Mesenchymal stem cell (in vitro differentiated cells and primary cell): ENCODE results near the gene THG1L.

Experiments
- DNase-seq: peaks from one replicate; pipeline ENCODE4 v3.0.0-alpha.2; 2013
- H2AFZ ChIP-seq: one replicate; pipeline ENCODE4 v1.6.1; 2013; ENCODE audit warnings: low read depth, mild to moderate bottlenecking, control low read depth, inconsistent platforms, low read length, moderate library complexity
- H2AK5ac ChIP-seq: 2 replicates; pipeline ENCODE4 v1.6.1; 2013; ENCODE audit warnings: low read length, moderate library complexity, mild to moderate bottlenecking, inconsistent platforms; ENCODE audit not compliant: severe bottlenecking
- H2BK120ac ChIP-seq: one replicate; pipeline ENCODE4 v1.6.1; 2013; ENCODE audit warnings: low read depth, mild to moderate bottlenecking, inconsistent platforms, low read length, moderate library complexity
- H2BK12ac ChIP-seq, 2 experiments: one replicate each; pipeline ENCODE4 v1.6.1; 2013; ENCODE audit warnings: inconsistent platforms in 2 of 2, low read length in 2 of 2, mild to moderate bottlenecking in 2 of 2, moderate library complexity in 2 of 2, control low read depth in 1 of 2
- H2BK15ac ChIP-seq: one replicate; pipeline ENCODE4 v1.6.1; 2013; ENCODE audit warnings: mild to moderate bottlenecking, low read depth, inconsistent platforms; ENCODE audit not compliant: poor library complexity, severe bottlenecking
- H2BK5ac ChIP-seq: 2 replicates; pipeline ENCODE4 v1.6.1; 2013; ENCODE audit warnings: low read depth, mild to moderate bottlenecking, low read length, control low read depth, inconsistent platforms; ENCODE audit not compliant: poor library complexity, severe bottlenecking
- H3K14ac ChIP-seq, 2 experiments: one replicate each; pipeline ENCODE4 v1.6.1; 2013; ENCODE audit warnings: inconsistent platforms in 2 of 2, low read length in 2 of 2, control low read depth in 1 of 2, mild to moderate bottlenecking in 1 of 2, moderate library complexity in 1 of 2
- H3K18ac ChIP-seq, 2 experiments: one replicate each; pipeline ENCODE4 v1.6.1; 2013; ENCODE audit warnings: inconsistent platforms in 2 of 2, low read length in 2 of 2, control low read depth in 1 of 2, low read depth in 1 of 2, mild to moderate bottlenecking in 1 of 2
- H3K23ac ChIP-seq, 2 experiments: one replicate each; pipeline ENCODE4 v1.6.1; 2013; ENCODE audit warnings: inconsistent platforms in 2 of 2, low read length in 2 of 2, mild to moderate bottlenecking in 2 of 2, moderate library complexity in 2 of 2, control low read depth in 1 of 2
- H3K27ac ChIP-seq: 2 replicates; pipeline ENCODE4 v1.5.1; 2013; ENCODE audit warnings: mild to moderate bottlenecking, moderate library complexity, low read length, control low read depth, inconsistent platforms; ENCODE audit not compliant: poor library complexity, severe bottlenecking
- H3K27me3 ChIP-seq, 2 experiments: 2 replicates each; pipeline versions ENCODE4 v1.6.1 to v1.7.0; 2013; ENCODE audit warnings: low read length in 2 of 2, mild to moderate bottlenecking in 2 of 2, moderate library complexity in 2 of 2, control low read depth in 1 of 2, inconsistent platforms in 1 of 2; ENCODE audit not compliant: control insufficient read depth in 1 of 2, insufficient read depth in 1 of 2
- H3K36me3 ChIP-seq, 2 experiments: 2 replicates each; pipeline versions ENCODE4 v1.6.1 to v1.7.0; 2013; ENCODE audit warnings: low read length in 2 of 2, control low read depth in 1 of 2, inconsistent platforms in 1 of 2, low read depth in 1 of 2, mild to moderate bottlenecking in 1 of 2; ENCODE audit not compliant: insufficient read depth in 2 of 2, control insufficient read depth in 1 of 2
- H3K4ac ChIP-seq, 2 experiments: one replicate each; pipeline ENCODE4 v1.6.1; 2013; ENCODE audit warnings: inconsistent platforms in 2 of 2, low read length in 2 of 2, mild to moderate bottlenecking in 2 of 2, moderate library complexity in 2 of 2, control low read depth in 1 of 2, low read depth in 1 of 2
- H3K4me1 ChIP-seq: 2 replicates; pipeline ENCODE4 v1.6.1; 2013; ENCODE audit warnings: low read depth, low read length, control low read depth; ENCODE audit not compliant: control insufficient read depth, insufficient read depth
- H3K4me2 ChIP-seq: 2 replicates; pipeline ENCODE4 v1.6.1; 2013; ENCODE audit warnings: low read length, mild to moderate bottlenecking, inconsistent platforms; ENCODE audit not compliant: poor library complexity, severe bottlenecking
- H3K4me3 ChIP-seq, 2 experiments: 2 replicates each; pipeline versions ENCODE4 v1.5.1 to v1.7.0; 2013; ENCODE audit warnings: low read length in 2 of 2, mild to moderate bottlenecking in 2 of 2, control low read depth in 1 of 2, low read depth in 1 of 2; ENCODE audit not compliant: insufficient read depth in 1 of 2
- H3K79me1 ChIP-seq: replicated peaks from 2 replicates; pipeline ENCODE4 v1.6.1; 2013; ENCODE audit warnings: mild to moderate bottlenecking, control low read depth, low read length, inconsistent platforms; ENCODE audit not compliant: poor library complexity, severe bottlenecking
- H3K9ac ChIP-seq: 2 replicates; pipeline ENCODE4 v1.7.0; 2013; ENCODE audit warnings: mild to moderate bottlenecking, low read length, moderate library complexity
- H3K9me3 ChIP-seq: 2 replicates; pipeline ENCODE4 v1.7.0; 2013; ENCODE audit warnings: mild to moderate bottlenecking, low read length; ENCODE audit not compliant: control insufficient read depth
- H4K8ac ChIP-seq: one replicate; pipeline ENCODE4 v1.6.1; 2013; ENCODE audit warnings: inconsistent platforms, mild to moderate bottlenecking, low read length, moderate library complexity
- H4K91ac ChIP-seq: one replicate; pipeline ENCODE4 v1.6.1; 2013; ENCODE audit warnings: mild to moderate bottlenecking, low read length, inconsistent platforms
- WGBS: methylation state at CpG from one replicate; pipeline ENCODE4 v1.1.7; 2013; ENCODE audit warnings: mixed read lengths; 5-methylcytosine and 5-hydroxymethylcytosine counted together

THG1L gene

DNA sequence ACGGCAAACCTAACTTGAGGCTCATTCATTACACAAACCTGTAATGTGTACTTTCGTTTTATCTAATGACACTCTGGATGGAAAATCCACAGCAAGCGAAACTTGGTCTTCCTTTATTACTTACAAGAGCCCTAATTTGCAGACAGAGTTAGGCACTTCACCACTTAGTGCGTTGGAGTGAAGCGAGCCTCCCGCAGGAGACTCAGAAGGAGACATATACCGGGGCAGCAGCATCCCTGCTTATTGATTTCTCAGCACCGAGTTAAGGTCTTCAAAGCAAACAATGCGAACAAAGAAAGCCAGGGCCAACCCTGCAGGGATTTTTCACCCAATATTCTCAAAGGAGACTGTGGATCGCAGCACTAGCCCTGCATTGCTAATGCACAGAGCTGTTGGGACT is 40.9 kb downstream of the THG1L start:
- no peak for DNase-seq

DNA sequence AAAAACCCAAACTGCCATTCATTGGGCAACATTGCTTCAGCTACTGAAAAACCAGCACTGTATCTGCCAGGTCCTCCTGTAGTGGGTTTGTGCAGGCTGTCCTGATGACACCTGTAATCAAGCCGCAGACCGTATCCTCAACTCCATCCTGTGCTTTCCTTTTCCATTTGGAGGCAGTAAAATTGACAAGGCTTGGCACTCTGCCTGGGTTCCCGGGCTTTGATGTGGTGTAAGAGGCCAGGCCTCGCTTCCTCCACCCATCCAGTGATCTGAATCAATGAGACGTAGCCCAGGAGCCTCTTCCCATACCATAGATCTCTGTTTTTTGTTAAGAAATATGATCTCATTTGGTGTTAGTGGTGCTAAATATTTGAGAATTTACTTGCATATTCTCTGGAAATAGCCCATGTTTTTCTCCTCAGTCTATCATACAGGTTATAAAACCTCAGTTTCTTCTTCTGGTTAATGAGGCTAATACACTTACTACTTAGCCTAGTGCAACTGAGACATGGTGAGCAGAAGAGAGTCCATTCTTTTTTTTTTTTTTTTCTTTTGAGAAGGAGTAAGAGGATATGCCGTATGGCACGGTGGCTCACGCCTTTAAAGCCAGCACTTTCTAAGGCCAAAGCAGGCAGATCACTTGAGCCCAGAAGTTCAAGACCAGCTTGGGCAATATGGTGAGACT is 47.0 kb downstream of the THG1L start:
- WGBS, result 92% methylated on average over 8 of the region's 8 CpGs
- no peak overlapping the region for H3K14ac ChIP-seq
- no peak overlapping the region for H2BK12ac ChIP-seq
- H3K79me1 ChIP-seq, result no peaks in the 10 kb centered on the region
- H3K9ac ChIP-seq, result no peak overlapping the region
- H3K23ac ChIP-seq, result no peak overlapping the region
- H3K4me2 ChIP-seq, result no peak overlapping the region
- H3K9me3 ChIP-seq, result no peaks in the 10 kb centered on the region
- no peak overlapping the region for H2BK120ac ChIP-seq
- no peak overlapping the region for H4K91ac ChIP-seq
- H2AK5ac ChIP-seq, result no peak overlapping the region
- no peak overlapping the region for H2BK5ac ChIP-seq
- H3K18ac ChIP-seq, result no peak overlapping the region
- H3K4ac ChIP-seq, result no peak overlapping the region
- H3K36me3 ChIP-seq, result no peaks in the 10 kb centered on the region
- H3K4me1 ChIP-seq, result peaks cover 1% of the 10 kb centered on the region
- H3K27ac ChIP-seq, result no peak overlapping the region
- no peak overlapping the region for H4K8ac ChIP-seq
- no peak overlapping the region for H2BK15ac ChIP-seq
- H2AFZ ChIP-seq, result no peak overlapping the region
- peaks cover 0 to 4% of the 10 kb centered on the region in 2 experiments for H3K27me3 ChIP-seq
- no peak overlapping the region for H3K4me3 ChIP-seq
- DNase-seq, result no peak

More for the DNA sequence above, 40.9 kb downstream of the THG1L start:
- no peaks in the 10 kb centered on the region for H3K79me1 ChIP-seq
- no peak overlapping the region for H2BK12ac ChIP-seq
- H3K4me2 ChIP-seq, result no peak overlapping the region
- no peak overlapping the region for H2BK15ac ChIP-seq
- no peak overlapping the region for H3K27ac ChIP-seq
- H2BK120ac ChIP-seq, result no peak overlapping the region
- H3K18ac ChIP-seq, result no peak overlapping the region
- 91% methylated on average over 10 of the region's 10 CpGs for WGBS
- no peak overlapping the region for H3K4me3 ChIP-seq
- H4K8ac ChIP-seq, result no peak overlapping the region
- H2BK5ac ChIP-seq, result no peak overlapping the region
- no peak overlapping the region for H3K9ac ChIP-seq
- no peak overlapping the region for H3K23ac ChIP-seq
- H3K4me1 ChIP-seq, result peaks cover 3% of the 10 kb centered on the region
- H3K9me3 ChIP-seq, result no peaks in the 10 kb centered on the region
- no peak overlapping the region for H3K14ac ChIP-seq
- H2AK5ac ChIP-seq, result no peak overlapping the region
- H3K27me3 ChIP-seq, result peaks cover 0 to 4% of the 10 kb centered on the region in 2 experiments
- H3K36me3 ChIP-seq, result no peaks in the 10 kb centered on the region
- no peak overlapping the region for H2AFZ ChIP-seq
- no peak overlapping the region for H3K4ac ChIP-seq
- no peak overlapping the region for H4K91ac ChIP-seq

- Histone ChIP-seq H3K4me1 (peaks cover 1% of the 10 kb centered on the region), H3K9ac (no peak overlapping the region), H4K8ac (no peak overlapping the region), H2BK15ac (no peak overlapping the region), H3K36me3 (peaks cover 4 to 7% of the 10 kb centered on the region in 2 experiments), H3K18ac (no peak overlapping the region), H2AK5ac (no peak overlapping the region), H3K14ac (no peak overlapping the region), H3K79me1 (no peaks in the 10 kb centered on the region), H3K4me3 (no peak overlapping the region), H4K91ac (no peak overlapping the region), H2BK120ac (no peak overlapping the region), H2BK5ac (no peak overlapping the region), H3K4me2 (no peak overlapping the region), H3K9me3 (no peaks in the 10 kb centered on the region), H2AFZ (no peak overlapping the region), H3K4ac (no peak overlapping the region), H2BK12ac (no peak overlapping the region), H3K27ac (no peak overlapping the region), H3K27me3 (no peaks in the 10 kb centered on the region), H3K23ac (no peak overlapping the region)
- WGBS, result 100% methylated on average over 3 of the region's 6 CpGs
- DNase-seq, result no peak
Observed at GRCh38 chr5:157779221-157779620, 48.0 kb downstream of the THG1L start.

DNA sequence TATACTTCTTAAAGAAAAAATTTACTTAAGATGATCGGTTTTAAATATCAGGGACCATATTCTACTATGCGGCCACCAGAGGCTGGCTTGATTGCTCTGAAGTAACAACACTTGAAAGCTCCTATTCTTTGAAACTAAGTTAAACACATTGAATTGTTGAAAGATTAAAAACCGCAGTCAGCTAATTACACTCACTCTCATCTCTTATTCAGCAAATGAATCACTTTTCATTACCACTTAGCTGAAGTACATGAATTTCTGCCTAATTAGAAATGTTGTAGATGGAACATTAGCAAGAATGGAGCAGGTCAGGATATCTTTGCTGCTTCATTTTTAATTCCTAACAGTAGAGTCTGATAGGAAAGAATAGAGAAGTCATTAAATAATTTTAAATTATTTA is 54.6 kb downstream of the THG1L start:
- Histone ChIP-seq H3K4me2 (no peak overlapping the region), H3K4me1 (no peaks in the 10 kb centered on the region), H3K4ac (no peak overlapping the region), H2BK12ac (no peak overlapping the region), H2BK120ac (no peak overlapping the region), H3K27me3 (no peaks in the 10 kb centered on the region), H4K91ac (no peak overlapping the region), H3K36me3 (peaks cover 13 to 67% of the 10 kb centered on the region in 2 experiments), H2AK5ac (no peak overlapping the region), H2AFZ (no peak overlapping the region), H3K27ac (no peak overlapping the region), H3K9ac (no peak overlapping the region), H2BK15ac (no peak overlapping the region), H3K4me3 (no peak overlapping the region), H4K8ac (no peak overlapping the region), H3K18ac (no peak overlapping the region), H3K9me3 (no peaks in the 10 kb centered on the region), H3K14ac (no peak overlapping the region), H2BK5ac (no peak overlapping the region), H3K23ac (no peak overlapping the region), H3K79me1 (peaks cover 3% of the 10 kb centered on the region)
- no peak for DNase-seq
- 100% methylated on average over 2 of the region's 3 CpGs for WGBS
